Choroid plexus epithelial cell (primary cell): Measurements from ENCODE around the gene TSPAN32.

Experiments used
- DNase-seq: peaks from one replicate; pipeline ENCODE4 v3.0.0-alpha.2; 2010; ENCODE audit warnings: low read depth
- H3K4me3 ChIP-seq: 2 replicates; pipeline ENCODE4 v1.5.1; 2011; ENCODE audit warnings: low read depth, mild to moderate bottlenecking, control low read depth, low read length, moderate library complexity
- TF ChIP-seq, protein P1 (sequence below): conservative IDR thresholded peaks from 2 replicates; pipeline ENCODE4 v1.5.1; 2011; ENCODE audit warnings: low read depth, mild to moderate bottlenecking, control low read depth, inconsistent platforms, low read length, moderate library complexity

The TSPAN32 gene

DNA sequence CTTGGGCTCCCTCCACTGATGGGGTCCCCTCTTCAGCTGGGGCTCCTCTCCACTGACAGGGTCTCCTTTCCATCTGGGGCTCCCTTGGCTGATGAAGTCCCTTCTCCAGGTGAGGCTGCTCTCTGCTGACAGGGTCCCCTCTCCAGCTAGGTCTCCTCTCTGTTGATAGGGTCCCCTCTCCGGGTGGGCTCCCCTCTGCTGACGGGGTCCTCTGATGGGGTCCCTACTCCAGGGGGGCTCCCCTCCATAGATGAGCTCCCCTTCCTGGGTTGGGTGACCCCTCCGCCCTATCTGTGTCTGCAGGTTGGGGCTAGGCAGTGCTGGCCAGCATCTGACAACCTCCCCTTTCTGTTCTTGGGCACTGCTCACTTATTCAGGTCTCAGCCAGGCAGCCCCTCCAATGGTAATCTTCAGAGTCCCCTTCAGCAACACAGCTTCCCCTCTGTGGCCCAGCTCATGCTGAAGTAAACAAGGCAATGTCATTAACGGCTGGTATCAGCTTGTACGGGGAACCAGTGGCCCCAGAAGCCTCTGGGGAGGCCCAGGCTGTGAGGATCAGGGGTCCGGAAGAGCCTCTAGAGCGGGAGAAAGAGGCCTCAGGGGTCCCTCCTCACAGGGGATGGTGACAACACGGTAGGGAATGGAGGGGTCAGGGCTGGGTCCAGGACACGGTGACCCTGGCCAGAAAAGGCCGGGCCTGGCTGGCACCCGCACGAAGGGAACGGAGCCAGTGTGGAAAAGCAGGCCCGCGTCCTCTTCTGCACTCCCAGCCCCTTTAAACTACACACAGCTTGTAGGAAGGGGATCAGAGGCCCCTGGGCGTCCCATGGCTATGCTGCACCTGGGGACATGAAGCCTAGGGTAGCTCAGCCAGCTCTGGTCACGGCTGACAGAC, 65.7 kb downstream of the TSPAN32 start:
- TF ChIP-seq, protein P1, sequence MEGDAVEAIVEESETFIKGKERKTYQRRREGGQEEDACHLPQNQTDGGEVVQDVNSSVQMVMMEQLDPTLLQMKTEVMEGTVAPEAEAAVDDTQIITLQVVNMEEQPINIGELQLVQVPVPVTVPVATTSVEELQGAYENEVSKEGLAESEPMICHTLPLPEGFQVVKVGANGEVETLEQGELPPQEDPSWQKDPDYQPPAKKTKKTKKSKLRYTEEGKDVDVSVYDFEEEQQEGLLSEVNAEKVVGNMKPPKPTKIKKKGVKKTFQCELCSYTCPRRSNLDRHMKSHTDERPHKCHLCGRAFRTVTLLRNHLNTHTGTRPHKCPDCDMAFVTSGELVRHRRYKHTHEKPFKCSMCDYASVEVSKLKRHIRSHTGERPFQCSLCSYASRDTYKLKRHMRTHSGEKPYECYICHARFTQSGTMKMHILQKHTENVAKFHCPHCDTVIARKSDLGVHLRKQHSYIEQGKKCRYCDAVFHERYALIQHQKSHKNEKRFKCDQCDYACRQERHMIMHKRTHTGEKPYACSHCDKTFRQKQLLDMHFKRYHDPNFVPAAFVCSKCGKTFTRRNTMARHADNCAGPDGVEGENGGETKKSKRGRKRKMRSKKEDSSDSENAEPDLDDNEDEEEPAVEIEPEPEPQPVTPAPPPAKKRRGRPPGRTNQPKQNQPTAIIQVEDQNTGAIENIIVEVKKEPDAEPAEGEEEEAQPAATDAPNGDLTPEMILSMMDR: no peak
- H3K4me3 ChIP-seq: no peak overlapping the region
- no peak for DNase-seq
